Esophagus (tissue), 2 donors: Measurements from ENCODE around the gene DYSF. TPM values are rescaled to one million over a fixed set of nuclear protein-coding genes. Genes with fewer than 3 reads are reported as not detected.

Source experiments
- H3K27ac ChIP-seq, 2 donors: one replicate each; pipeline ENCODE4 v1.5.1; 2013; ENCODE audit warnings: low read depth in 2 of 2, mild to moderate bottlenecking in 2 of 2, inconsistent platforms in 1 of 2, low read length in 1 of 2, moderate library complexity in 1 of 2
- H3K27me3 ChIP-seq, 2 donors: one replicate each; pipeline ENCODE4 v1.6.1; 2013; ENCODE audit warnings: low read length in 2 of 2, control low read depth in 1 of 2, mild to moderate bottlenecking in 1 of 2; ENCODE audit not compliant: insufficient read depth in 2 of 2, control insufficient read depth in 1 of 2
- H3K36me3 ChIP-seq, 2 donors: one replicate each; pipeline ENCODE4 v1.6.1; 2013; ENCODE audit warnings: low read length in 1 of 2; ENCODE audit not compliant: control insufficient read depth in 2 of 2, insufficient read depth in 2 of 2
- H3K4me1 ChIP-seq, 2 donors: one replicate each; pipeline ENCODE4 v1.6.1; 2013; ENCODE audit warnings: low read length in 1 of 2; ENCODE audit not compliant: control insufficient read depth in 2 of 2, insufficient read depth in 2 of 2
- H3K4me3 ChIP-seq, 2 donors: one replicate each; pipeline ENCODE4 v1.5.1; 2013; ENCODE audit warnings: low read length in 2 of 2, mild to moderate bottlenecking in 2 of 2, low read depth in 1 of 2, moderate library complexity in 1 of 2
- H3K9me3 ChIP-seq, 2 donors: one replicate each; pipeline ENCODE4 v1.6.1; 2013; ENCODE audit warnings: mild to moderate bottlenecking in 2 of 2, low read depth in 1 of 2, low read length in 1 of 2, moderate library complexity in 1 of 2; ENCODE audit not compliant: control insufficient read depth in 2 of 2, insufficient read depth in 1 of 2
- WGBS, 2 donors: extraction: QIAGEN DNeasy Blood & Tissue Kit; methylation state at CpG; one replicate each; pipeline ENCODE4 v1.1.7; 2013; 5-methylcytosine and 5-hydroxymethylcytosine counted together
- polyA plus RNA-seq, 2 donors: library from polyadenylated mRNA; stranded (reverse); fragments of 200-250 nt; gene quantifications; one replicate each; pipeline ENCODE4 v1.2.3, GENCODE V29; 2013
- donor health status: healthy with polysubstance abuse.
- donor health status: Bipolar disorder and iron deficiency.

The DYSF gene
- polyA plus RNA-seq, 2 donors, result 1.8 to 2.6 TPM

- 37% methylated on average over 22 of the region's 22 CpGs for WGBS, 2 donors
- no peaks in the 10 kb centered on the region for H3K4me1 ChIP-seq
- H3K27me3 ChIP-seq, result no peaks in the 10 kb centered on the region
- no peak overlapping the region for H3K4me3 ChIP-seq
- no peak overlapping the region for H3K27ac ChIP-seq
- no peaks in the 10 kb centered on the region for H3K9me3 ChIP-seq
- H3K36me3 ChIP-seq, result no peaks in the 10 kb centered on the region
These were observed 92.4 kb downstream of the DYSF start for GRCh38 chr2:71545572-71546274.

DNA sequence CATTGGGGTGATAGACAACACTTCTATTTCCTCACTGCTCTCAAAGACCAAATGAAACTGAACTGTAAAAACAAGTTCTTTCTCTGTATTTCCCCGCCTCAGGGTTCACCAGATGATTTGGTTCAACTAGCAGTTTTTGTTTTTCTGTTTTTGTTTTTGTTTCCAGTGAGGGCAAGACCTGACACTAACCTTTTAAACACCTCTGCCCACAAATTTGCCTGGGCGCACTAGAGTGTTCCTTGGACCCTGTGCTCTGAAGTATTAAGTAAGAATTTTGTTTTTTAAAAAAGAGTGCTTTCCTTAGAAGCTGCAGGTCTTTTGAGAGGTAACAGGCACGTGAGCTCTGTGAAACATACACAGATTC, 92.9 kb downstream of the DYSF start:
- WGBS, 2 donors, result 65 to 71% methylated on average over 3 of the region's 3 CpGs
- H3K27me3 ChIP-seq, result no peaks in the 10 kb centered on the region
- no peak overlapping the region for H3K27ac ChIP-seq
- no peak overlapping the region for H3K4me3 ChIP-seq
- H3K9me3 ChIP-seq, result no peaks in the 10 kb centered on the region
- H3K36me3 ChIP-seq, result no peaks in the 10 kb centered on the region
- no peaks in the 10 kb centered on the region for H3K4me1 ChIP-seq

- no peaks in the 10 kb centered on the region for H3K4me1 ChIP-seq
- WGBS, 2 donors, result 92% methylated on average over 14 of the region's 14 CpGs
- H3K9me3 ChIP-seq, result no peaks in the 10 kb centered on the region
- no peak overlapping the region for H3K27ac ChIP-seq
- H3K36me3 ChIP-seq, result no peaks in the 10 kb centered on the region
- no peak overlapping the region for H3K4me3 ChIP-seq
- no peaks in the 10 kb centered on the region for H3K27me3 ChIP-seq
These were observed 93.5 kb downstream of the DYSF start for GRCh38 chr2:71546777-71547281.

DNA sequence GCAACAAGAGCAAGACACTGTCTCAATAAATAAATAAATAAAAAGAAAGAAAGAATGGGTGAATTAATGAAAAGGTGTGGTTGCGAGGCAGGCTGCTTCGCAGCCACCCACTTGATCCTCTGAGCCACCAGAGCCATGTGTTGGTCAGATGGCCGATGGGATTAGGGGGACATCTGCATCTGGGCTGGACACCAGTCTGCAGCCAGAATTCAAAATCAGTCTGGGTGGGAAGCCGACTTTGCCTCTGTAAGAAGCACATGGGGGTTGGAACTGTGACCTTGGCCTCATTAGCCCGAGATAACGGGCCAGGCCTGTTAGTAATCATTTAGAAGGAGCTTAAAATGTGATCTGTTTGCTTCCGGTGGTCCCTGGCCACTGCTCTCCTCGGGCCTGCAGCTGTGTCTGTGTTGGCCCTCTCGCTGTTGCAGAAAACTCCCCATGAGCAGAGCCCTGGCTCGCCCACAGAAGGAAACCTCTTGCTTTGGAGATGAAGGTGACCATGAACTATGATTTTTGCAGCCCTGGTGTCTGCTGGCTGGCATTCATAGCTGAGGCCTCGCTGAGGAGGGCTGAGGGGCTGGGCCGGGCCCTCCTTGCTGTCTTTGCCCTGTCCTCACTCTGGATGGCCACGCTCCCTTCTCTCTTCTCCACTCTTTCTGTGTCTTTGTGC, 94.4 kb downstream of the DYSF start:
- no peaks in the 10 kb centered on the region for H3K27me3 ChIP-seq
- no peaks in the 10 kb centered on the region for H3K4me1 ChIP-seq
- H3K36me3 ChIP-seq, result no peaks in the 10 kb centered on the region
- no peak overlapping the region for H3K4me3 ChIP-seq
- no peak overlapping the region for H3K27ac ChIP-seq
- H3K9me3 ChIP-seq, result no peaks in the 10 kb centered on the region
- 78 to 82% methylated on average over 13 of the region's 13 CpGs for WGBS, 2 donors

- Histone ChIP-seq H3K4me3 (no peak overlapping the region), H3K9me3 (no peaks in the 10 kb centered on the region), H3K27ac (no peak overlapping the region), H3K36me3 (no peaks in the 10 kb centered on the region), H3K4me1 (no peaks in the 10 kb centered on the region), H3K27me3 (no peaks in the 10 kb centered on the region)
- 54 to 55% methylated on average over 21 of the region's 21 CpGs for WGBS, 2 donors
These were observed 95.5 kb downstream of the DYSF start for GRCh38 chr2:71548646-71549425.

- H3K36me3 ChIP-seq, result no peaks in the 10 kb centered on the region
- no peak overlapping the region for H3K27ac ChIP-seq
- WGBS, 2 donors, result 82% methylated on average over 11 of the region's 11 CpGs
- H3K9me3 ChIP-seq, result peaks cover 0 to 2% of the 10 kb centered on the region in 2 donors
- no peaks in the 10 kb centered on the region for H3K4me1 ChIP-seq
- H3K27me3 ChIP-seq, result no peaks in the 10 kb centered on the region
- no peak overlapping the region for H3K4me3 ChIP-seq
These were observed 97.7 kb downstream of the DYSF start for GRCh38 chr2:71550801-71551630.

GRCh38 chr2:71551631-71551915, 98.2 kb downstream of the DYSF start:
- Histone ChIP-seq H3K27me3 (no peaks in the 10 kb centered on the region), H3K4me1 (no peaks in the 10 kb centered on the region), H3K4me3 (no peak overlapping the region), H3K36me3 (no peaks in the 10 kb centered on the region), H3K27ac (no peak overlapping the region), H3K9me3 (peaks cover 0 to 2% of the 10 kb centered on the region in 2 donors)
- WGBS, 2 donors, result 87 to 91% methylated on average over 9 of the region's 9 CpGs

GRCh38 chr2:71552356-71552755, 99.0 kb downstream of the DYSF start:
- WGBS, 2 donors, result 81 to 87% methylated on average over 6 of the region's 6 CpGs
- no peak overlapping the region for H3K27ac ChIP-seq
- no peaks in the 10 kb centered on the region for H3K27me3 ChIP-seq
- no peak overlapping the region for H3K4me3 ChIP-seq
- H3K4me1 ChIP-seq, result no peaks in the 10 kb centered on the region
- no peaks in the 10 kb centered on the region for H3K36me3 ChIP-seq
- H3K9me3 ChIP-seq, result peaks cover 0 to 2% of the 10 kb centered on the region in 2 donors

DNA sequence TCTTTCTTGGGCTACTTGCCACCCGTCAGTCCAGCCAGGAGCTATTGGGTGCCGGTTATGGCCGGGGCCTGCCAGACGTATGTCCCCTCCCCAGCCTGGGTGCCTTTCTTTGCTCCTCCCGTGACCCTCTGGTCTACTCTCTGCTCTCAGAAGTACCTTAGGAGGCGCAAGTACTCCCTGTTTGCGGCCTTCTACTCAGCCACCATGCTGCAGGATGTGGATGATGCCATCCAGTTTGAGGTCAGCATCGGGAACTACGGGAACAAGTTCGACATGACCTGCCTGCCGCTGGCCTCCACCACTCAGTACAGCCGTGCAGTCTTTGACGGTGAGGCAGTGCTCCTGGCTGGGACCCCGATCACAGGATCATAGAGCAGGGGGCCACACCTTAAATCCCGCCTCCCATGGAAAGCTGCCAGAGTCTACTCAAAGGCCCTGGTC, 99.5 kb downstream of the DYSF start:
- no peaks in the 10 kb centered on the region for H3K36me3 ChIP-seq
- 88 to 91% methylated on average over 15 of the region's 15 CpGs for WGBS, 2 donors
- no peak overlapping the region for H3K4me3 ChIP-seq
- H3K4me1 ChIP-seq, result no peaks in the 10 kb centered on the region
- no peak overlapping the region for H3K27ac ChIP-seq
- peaks cover 0 to 2% of the 10 kb centered on the region in 2 donors for H3K9me3 ChIP-seq
- H3K27me3 ChIP-seq, result no peaks in the 10 kb centered on the region
